Measurements from ENCODE around the gene PRR7.
"Not testable (repeated sequence)": the region's sequence is repeated elsewhere in the genome, so short reads cannot be mapped to it uniquely, and the experiment has no call there.

Gene PRR7

DNA sequence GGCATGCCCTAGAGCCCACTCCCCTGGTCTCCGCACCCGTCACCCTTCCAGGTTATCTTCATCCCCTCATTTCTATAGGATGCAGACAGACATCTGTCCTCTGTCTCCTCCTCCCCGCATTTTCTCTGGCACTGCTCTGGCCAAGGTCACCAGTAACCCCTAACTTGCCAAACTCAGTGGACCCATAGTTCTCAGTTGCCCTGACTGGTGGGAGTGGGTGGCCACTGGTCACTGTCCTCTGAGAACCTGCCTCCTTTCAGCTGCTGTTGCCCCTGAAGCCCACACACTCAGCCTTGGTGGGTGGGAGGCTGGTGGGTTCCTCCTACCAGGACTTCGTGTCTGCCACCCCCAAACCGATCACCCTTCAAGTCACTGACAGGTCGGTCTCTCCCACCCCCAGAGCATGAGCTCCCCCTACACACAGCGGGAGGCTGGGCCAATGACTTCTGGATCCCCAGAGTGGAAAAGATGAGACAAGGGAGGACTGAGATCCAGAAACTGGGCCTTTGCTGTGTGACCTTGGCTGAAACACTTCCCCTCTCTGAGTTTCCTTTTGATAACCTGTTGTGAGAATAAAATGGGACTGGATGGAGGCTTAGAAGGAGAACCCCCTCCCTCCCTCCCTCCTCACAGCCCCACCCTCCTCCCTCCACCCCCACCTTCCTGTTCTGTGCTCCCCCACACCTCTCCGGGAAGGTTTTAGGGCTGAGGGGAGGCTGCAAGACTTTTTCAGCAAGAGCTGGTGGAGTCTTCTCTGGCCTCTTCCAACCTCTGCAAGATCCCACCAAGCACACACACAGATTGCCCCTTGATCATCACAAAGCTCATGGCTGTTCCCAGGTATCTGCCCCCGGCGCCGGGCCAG lies 29.2 kb downstream of the PRR7 start:
- Mint-ChIP-seq H3K4me1 (peaks cover 81% of the 10 kb centered on the region), H3K27me3 (no peaks in the 10 kb centered on the region), H3K9me3 (no peaks in the 10 kb centered on the region), H3K27ac (peak overlapping the region; percentile 84 to 95), H3K4me3 (peak overlapping the region; percentile 70 to 72)
- peak in 1 of 2 donors; percentile 31 for DNase-seq
- ATAC-seq: no peak

DNA sequence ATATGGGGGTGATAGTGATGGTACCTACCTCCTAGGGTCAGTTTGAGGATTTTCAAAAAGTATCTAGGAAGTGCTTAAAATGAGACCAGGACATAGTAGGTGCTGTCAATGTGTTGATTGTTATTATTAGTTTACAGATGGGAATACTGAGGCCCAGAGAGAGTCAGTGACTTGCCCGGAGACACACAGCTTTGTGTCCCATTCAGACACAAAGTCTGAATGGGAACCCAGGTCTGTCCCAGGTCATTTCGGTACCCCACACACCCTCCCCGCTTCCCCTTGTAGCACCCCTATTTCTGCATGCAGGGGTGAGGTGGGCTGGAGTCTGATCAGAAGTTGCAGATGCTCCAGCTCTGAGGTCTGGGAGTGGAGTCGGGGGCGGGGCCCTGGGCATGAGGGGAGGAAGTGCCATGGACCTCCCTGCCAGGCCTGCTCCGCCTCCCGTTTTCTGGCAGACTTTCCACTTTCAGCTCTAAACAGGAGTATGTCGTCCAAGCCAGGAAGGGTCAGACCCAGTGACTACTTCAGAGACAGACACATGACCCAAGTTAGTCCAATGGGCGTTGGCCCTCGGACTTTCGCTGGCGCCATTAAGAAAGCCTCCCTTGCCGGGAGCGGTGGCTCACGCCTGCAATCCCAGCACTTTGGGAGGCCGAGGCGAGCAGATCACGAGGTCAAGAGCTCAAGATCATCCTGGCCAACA lies 30.1 kb downstream of the PRR7 start:
- no peak for ATAC-seq
- H3K4me1 Mint-ChIP-seq: peaks cover 73% of the 10 kb centered on the region

DNA sequence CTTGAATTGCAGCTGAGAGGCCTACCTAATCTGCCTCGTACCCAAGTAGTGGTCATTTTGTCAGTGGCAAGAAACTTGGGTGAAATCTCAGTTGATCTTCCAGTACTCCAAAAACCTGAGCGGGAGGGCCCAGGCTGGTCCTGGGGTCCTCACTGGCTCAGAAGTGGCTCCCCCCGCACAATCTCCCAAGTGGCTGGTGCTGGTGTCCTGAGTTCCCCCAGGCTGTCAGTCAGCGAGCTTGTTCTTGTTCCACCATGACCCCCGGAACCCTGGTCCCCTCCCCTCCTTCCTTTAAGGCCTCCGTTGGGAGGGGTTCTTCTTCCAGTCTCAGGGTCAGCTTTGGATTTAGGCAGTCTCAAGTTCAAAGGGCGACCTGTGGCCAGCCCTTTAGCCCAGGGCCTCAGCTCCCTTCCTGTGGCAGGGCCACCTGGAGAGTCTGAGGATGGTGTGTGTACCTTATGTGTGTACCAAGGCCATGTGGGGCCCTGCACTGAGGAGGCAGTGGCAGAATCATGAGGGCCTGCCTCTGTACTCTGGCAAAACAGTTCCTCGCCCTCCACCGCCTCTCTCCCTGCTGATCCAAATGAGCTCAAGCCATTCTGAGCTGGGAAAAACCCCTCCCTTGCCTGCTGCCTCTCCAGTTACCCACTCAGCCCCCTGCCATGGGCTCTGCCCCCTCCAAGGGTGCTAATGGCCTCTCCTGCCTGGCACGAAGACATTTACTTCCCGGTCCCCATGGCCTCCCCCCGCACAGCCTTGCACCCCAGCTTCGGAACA lies 31.3 kb downstream of the PRR7 start:
- ATAC-seq: no peak
- Mint-ChIP-seq H3K4me1 (peaks cover 66% of the 10 kb centered on the region), H3K4me3 (peak overlapping the region; percentile 67 to 76), H3K27ac (peak overlapping the region; percentile 99 to 100), H3K27me3 (no peaks in the 10 kb centered on the region), H3K9me3 (no peaks in the 10 kb centered on the region)
- no peak for DNase-seq

More for the DNA sequence above, 30.1 kb downstream of the PRR7 start:
- Mint-ChIP-seq H3K4me3 (peak overlapping the region; percentile 70 to 72), H3K9me3 (no peaks in the 10 kb centered on the region), H3K27me3 (no peaks in the 10 kb centered on the region), H3K27ac (peak overlapping the region; percentile 59 to 99)
- DNase-seq: no peak

DNA sequence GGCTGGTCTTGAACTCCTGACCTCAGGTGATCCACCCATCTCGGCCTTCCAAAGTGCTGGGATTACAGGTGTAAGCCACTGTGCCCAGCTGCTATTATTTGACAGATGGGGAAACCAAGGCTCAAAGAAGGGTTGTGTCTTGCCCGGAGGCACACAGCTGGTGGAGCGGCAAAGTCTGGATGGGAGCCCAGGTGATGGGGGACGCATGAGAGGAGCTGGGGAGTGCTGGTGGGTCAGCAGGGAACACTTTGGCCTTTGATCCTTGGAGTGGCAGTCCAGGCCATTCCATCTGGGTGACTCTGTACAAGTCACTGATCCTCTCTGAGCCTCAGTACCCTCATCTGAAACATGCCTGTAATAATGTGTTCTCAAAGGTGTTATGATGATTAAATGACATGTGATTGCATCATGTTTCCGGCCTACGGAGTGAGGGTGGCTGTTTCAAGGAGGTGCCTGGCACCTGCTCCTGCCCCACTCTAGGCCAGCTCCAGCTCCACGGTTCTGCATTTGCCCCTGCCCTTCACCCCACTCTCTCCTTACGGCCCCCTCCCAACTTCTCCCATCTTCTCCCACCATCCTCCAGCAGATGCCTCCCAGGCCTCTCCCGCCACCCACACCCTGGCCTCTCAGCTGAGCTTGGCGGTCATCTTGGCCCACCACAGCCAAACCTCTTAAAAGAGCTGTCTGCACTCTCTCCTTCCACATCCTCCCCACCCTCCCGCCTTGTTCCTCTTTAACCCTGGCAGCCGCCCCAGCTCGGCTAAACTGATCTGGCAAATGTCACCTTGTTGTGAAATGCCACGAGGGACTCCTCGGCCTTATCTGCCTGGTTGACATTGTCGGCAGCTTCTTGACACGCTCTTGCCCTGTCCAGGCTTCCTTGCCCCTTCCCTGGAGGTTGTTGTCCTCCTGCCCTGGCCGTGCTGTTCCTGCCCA lies 32.4 kb downstream of the PRR7 start:
- Mint-ChIP-seq H3K9me3 (no peaks in the 10 kb centered on the region), H3K27me3 (no peaks in the 10 kb centered on the region), H3K27ac (peak overlapping the region; percentile 99 to 100), H3K4me3 (peak overlapping the region; percentile 67 to 76), H3K4me1 (peaks cover 61% of the 10 kb centered on the region)
- DNase-seq (peak; percentile 79 to 82), ATAC-seq (peak; percentile 90)

DNA sequence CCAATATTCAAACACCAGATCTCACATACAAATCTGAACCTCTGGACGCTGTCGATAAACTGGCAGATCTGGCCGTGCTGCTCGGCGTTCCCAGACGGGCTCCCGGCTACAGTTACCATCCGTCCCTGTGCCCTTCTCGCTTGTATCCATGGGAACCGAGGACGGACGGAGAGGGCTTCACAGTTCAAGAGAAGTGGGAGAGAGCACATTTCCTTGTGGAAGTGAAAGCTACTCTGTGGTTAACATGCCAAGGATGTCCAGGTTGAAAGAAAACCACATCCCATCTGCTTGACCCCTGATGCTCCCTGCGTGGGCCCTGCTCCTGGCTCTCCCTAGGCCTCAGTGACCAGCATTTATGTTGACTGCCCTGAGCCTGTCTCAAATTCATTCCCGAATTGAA lies 33.2 kb downstream of the PRR7 start:
- ATAC-seq (no peak), DNase-seq (no peak)
- H3K27me3 Mint-ChIP-seq: no peaks in the 10 kb centered on the region
- peaks cover 53% of the 10 kb centered on the region for H3K4me1 Mint-ChIP-seq
- peak overlapping the region; percentile 33 to 76 for H3K4me3 Mint-ChIP-seq
- peak overlapping the region; percentile 99 to 100 for H3K27ac Mint-ChIP-seq
- no peaks in the 10 kb centered on the region for H3K9me3 Mint-ChIP-seq

DNA sequence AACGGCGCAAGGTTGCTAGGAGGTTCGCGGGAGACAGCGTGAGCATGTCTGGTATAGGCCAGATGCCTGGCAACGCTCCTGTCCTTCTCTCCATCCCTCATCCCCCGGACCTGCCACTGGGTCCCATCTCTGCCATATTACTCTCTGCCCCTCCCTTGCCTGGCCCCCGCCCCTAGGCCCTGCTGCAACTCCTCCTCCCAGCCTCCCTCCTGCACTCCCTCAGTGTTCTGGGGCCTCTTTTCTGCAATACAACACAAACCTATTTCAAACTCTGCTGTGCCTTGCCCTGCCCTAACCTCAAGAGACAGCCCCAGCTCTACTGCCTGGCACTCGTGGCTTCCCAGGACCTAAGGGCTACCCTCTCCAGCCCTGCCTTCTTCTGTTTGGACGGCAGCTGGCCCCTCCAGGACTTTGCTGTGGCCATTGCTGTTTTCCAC lies 35.8 kb downstream of the PRR7 start:
- ATAC-seq (no peak), DNase-seq (no peak)
- no peaks in the 10 kb centered on the region for H3K27me3 Mint-ChIP-seq
- peaks cover 29% of the 10 kb centered on the region for H3K4me1 Mint-ChIP-seq
- no peaks in the 10 kb centered on the region for H3K9me3 Mint-ChIP-seq
- H3K27ac Mint-ChIP-seq: peak overlapping the region; percentile 40 to 79
- no peak overlapping the region for H3K4me3 Mint-ChIP-seq

DNA sequence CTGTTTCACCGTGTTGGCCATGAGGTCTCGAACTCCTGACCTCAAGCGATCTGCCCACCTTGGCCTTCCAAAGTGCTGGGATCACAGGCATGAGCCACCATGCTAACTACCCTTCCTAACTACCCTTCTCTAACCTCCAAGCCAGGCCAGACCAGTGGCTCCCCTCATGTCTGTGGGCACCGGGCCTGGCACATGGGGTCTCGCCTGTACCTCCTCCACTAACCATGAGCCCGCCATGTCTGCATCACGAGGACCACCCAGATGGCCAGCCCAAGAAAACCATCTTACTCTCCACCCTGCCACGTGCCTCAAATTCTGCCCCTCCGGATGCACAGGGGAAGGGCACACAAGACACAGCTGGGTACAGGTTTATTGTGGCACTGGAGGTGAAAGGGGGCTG lies 36.4 kb downstream of the PRR7 start:
- no peak for ATAC-seq
- Mint-ChIP-seq H3K9me3 (no peaks in the 10 kb centered on the region), H3K4me1 (peaks cover 22% of the 10 kb centered on the region), H3K4me3 (no peak overlapping the region), H3K27me3 (no peaks in the 10 kb centered on the region), H3K27ac (peak overlapping the region; percentile 4 to 15)
- DNase-seq: no peak

DNA sequence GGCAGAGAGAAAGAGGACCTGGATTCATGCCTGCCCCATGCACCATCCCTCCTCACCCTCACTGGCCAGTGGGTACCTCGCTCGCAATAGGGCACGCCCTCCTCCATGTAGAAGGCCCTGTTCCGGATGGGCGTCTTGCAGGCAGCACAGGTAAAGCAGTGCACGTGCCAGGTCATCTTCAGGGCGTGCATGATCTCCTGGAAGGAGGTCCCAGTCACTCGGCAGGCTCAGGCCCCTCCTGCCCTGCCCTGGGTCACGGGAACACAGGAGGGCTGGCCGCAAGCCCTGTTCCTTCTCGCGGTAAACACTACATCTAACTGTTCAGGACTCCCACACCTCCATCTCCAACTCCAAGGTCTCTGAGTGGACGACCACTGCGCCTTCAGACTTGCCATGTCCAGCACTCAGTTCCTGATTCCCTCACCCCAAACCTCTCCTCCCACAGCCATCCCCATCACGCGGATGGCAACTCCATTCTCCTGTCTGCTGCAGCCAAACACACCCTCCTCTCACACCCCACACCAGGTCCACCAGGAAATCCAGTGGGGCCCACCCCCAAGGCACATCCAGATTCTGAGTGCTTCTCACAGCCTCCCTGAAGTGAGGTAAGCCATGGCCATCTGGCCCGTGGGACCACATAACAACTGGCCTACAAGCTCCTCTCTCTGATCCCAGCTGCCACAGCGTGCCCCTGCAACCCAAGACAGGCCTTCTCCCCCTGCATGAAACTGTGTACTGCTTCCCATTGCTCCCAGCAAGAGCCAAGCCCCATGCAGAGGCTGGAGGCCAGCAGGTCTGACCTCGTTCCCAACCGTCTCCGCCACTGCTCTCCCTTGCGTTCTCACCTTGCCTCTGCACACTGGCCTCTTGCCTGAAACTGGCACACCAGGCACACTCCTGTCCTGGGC lies 37.6 kb downstream of the PRR7 start:
- Mint-ChIP-seq H3K27me3 (no peaks in the 10 kb centered on the region), H3K9me3 (no peaks in the 10 kb centered on the region), H3K27ac (peak overlapping the region in 1 of 2 donors; percentile 39), H3K4me3 (no peak overlapping the region), H3K4me1 (peaks cover 10% of the 10 kb centered on the region)
- no peak for DNase-seq
- ATAC-seq: no peak

DNA sequence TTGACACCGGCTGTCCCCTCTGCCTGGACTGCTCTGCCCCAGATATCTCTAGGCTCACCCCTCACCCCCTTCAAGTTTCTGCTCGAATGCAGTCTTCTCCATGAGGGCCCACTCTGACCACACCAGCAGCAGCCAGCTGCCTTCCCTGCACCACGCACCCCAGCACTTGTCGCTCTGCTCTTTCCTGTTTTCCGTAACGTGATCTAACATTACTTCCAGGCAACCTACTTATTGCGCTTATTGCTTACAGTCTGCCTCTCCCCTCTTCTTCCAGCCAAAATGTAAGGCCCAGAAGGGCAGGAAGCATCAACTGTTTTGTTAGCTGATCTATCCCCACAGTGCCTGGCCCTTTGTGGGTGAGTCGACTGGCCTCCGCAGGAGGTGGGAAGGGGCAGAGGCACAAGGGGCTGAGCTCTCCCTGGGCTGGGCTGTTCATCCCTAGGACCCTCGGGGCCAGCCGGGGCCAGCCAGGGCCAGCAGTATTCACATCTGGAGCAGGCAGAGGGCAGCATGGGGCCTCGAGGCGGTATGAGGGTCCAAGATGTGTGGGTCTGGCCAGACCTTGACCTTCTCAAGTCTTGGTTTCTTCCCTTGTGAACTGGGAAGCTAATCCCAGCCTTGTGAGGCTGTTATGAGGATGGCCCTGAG lies 38.4 kb downstream of the PRR7 start:
- no peak for ATAC-seq
- peak overlapping the region in 1 of 2 donors; percentile 69 for H3K27ac Mint-ChIP-seq
- no peak for DNase-seq
- no peak overlapping the region for H3K4me3 Mint-ChIP-seq
- no peaks in the 10 kb centered on the region for H3K27me3 Mint-ChIP-seq
- H3K9me3 Mint-ChIP-seq: no peaks in the 10 kb centered on the region
- peaks cover 2% of the 10 kb centered on the region for H3K4me1 Mint-ChIP-seq

DNA sequence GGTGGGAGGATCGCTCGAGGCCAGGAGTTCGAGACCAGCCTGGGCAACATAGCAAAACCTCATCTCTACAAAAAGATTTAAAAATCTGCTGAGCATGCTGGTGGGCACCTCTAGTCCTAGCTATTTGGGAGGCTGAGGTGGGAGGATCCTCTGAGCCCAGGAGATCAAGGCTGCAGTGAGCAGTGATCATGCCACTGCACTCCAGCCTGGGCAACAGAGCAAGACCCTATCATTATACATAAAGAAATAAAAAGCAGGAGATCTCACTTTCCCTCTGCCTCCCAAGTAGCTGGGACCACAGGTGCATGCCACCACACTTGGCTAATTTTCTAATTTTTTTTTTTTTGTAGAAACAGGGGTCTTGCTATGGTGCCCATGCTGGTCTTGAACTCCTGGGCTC lies 39.1 kb downstream of the PRR7 start:
- not testable (repeated sequence) for H3K27ac Mint-ChIP-seq, ATAC-seq, H3K4me1 Mint-ChIP-seq, H3K4me3 Mint-ChIP-seq, H3K9me3 Mint-ChIP-seq, H3K27me3 Mint-ChIP-seq, DNase-seq

DNA sequence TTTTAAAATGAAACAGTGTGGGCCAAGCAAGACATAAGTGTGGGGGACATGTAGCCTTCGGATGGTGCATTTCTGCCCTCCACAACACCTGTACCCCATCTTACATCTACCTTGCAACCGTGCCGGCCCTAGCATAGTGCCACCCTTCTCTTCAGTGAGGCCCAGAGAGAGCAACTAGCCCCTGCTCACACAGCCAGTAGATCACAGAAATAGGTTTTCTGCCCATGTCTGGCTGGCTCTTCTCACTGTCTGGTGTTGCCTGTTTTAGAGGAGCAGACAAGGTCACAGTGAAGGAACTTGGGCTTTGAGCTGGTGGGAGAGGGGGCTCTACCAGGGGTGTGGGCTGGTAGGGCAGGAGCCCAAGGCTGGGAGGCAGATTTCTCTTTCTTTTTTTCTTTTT lies 39.6 kb downstream of the PRR7 start:
- ATAC-seq (no peak), DNase-seq (no peak)
- Mint-ChIP-seq H3K27ac (no peak overlapping the region), H3K4me3 (no peak overlapping the region), H3K4me1 (peaks cover 5% of the 10 kb centered on the region), H3K9me3 (no peaks in the 10 kb centered on the region), H3K27me3 (no peaks in the 10 kb centered on the region)

DNA sequence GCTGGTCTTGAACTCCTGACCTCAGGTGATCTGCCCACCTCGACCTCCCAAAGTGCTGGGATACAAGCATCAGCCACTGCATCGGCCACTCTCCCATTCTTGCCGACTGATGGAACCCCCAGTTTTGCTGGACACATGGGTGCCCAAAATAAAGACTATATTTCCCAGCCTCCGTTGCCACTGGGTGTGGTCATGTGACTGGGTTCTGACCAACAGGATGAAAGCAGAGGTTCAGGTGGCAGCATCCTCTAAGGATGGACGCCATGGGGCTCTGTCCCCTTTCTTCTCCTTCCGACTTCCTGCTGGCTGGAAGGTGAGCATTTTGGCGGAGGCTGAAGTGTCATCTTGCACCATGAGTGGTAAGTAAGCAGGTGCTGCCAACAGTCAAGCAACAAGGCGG lies 40.5 kb downstream of the PRR7 start:
- Mint-ChIP-seq H3K9me3 (no peaks in the 10 kb centered on the region), H3K4me1 (peaks cover 7% of the 10 kb centered on the region), H3K4me3 (no peak overlapping the region), H3K27ac (peak overlapping the region in 1 of 2 donors; percentile 74), H3K27me3 (no peaks in the 10 kb centered on the region)
- ATAC-seq (no peak), DNase-seq (no peak)

DNA sequence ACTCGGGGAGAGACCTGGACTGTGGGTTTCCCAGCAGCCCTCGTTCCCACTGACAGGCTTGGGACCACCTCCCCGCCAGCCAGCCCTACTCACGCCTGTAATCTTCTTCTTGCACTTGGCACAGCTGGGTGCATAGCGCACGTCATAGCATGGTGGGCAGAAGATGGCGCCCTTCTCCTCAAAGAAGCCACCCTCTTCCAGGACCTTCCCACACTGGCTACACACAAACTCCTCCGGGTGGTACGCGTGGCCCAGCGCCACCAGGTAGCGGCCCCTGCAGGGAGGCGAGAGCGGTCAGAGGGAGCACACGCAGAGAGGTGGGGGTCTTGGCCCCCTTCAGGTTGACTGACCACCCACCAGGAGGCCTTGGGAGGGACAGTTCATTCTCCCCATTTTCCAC lies 41.4 kb downstream of the PRR7 start:
- ATAC-seq (no peak), DNase-seq (no peak)
- H3K27me3 Mint-ChIP-seq: no peaks in the 10 kb centered on the region
- H3K27ac Mint-ChIP-seq: peak overlapping the region in 1 of 2 donors; percentile 93
- no peaks in the 10 kb centered on the region for H3K9me3 Mint-ChIP-seq
- H3K4me1 Mint-ChIP-seq: peaks cover 14% of the 10 kb centered on the region
- H3K4me3 Mint-ChIP-seq: no peak overlapping the region

All from stimulated activated naive CD8-positive, alpha-beta T cell treated with anti-CD3 and anti-CD28 coated beads, Interleukin-15, amount 100 ng/mL, for 72 hours (primary cell).